CD4-positive, alpha-beta T cell treated with Interleukin-4 for 4 hours (primary cell): Measurements from ENCODE around the gene TTC39A.
"Not testable (repeated sequence)": the region's sequence is repeated elsewhere in the genome, so short reads cannot be mapped to it uniquely, and the experiment has no call there.

Experiments
- DNase-seq: peaks from one replicate; pipeline ENCODE4 v3.0.0-alpha.2; 2020

Gene TTC39A

GRCh38 chr1:51336004-51336403 lies 5.6 kb upstream of the TTC39A start:
- no peak for DNase-seq

- no peak for DNase-seq
Measured at GRCh38 chr1:51331206-51332100, 1.1 kb upstream of the TTC39A start.

GRCh38 chr1:51329443-51330325 lies 678 bp downstream of the TTC39A start:
- no peak for DNase-seq

GRCh38 chr1:51328926-51329325 lies 1.4 kb downstream of the TTC39A start:
- DNase-seq: no peak

- no peak for DNase-seq
Measured at GRCh38 chr1:51328279-51328678, 2.1 kb downstream of the TTC39A start.

GRCh38 chr1:51327386-51327785 lies 3.0 kb downstream of the TTC39A start:
- no peak for DNase-seq

GRCh38 chr1:51326839-51327238 lies 3.5 kb downstream of the TTC39A start:
- no peak for DNase-seq

GRCh38 chr1:51325878-51326755 lies 4.2 kb downstream of the TTC39A start:
- no peak for DNase-seq

GRCh38 chr1:51325391-51325790 lies 5.0 kb downstream of the TTC39A start:
- no peak for DNase-seq

GRCh38 chr1:51325011-51325385 lies 5.4 kb downstream of the TTC39A start:
- DNase-seq: not testable (repeated sequence)

- DNase-seq: no peak
Measured at GRCh38 chr1:51324251-51325010, 5.9 kb downstream of the TTC39A start.

- DNase-seq: no peak
Measured at GRCh38 chr1:51323778-51324177, 6.6 kb downstream of the TTC39A start.

GRCh38 chr1:51322417-51323101 lies 7.8 kb downstream of the TTC39A start:
- no peak for DNase-seq

- DNase-seq: no peak
Measured at GRCh38 chr1:51321924-51322280, 8.5 kb downstream of the TTC39A start.

GRCh38 chr1:51320967-51321923 lies 9.1 kb downstream of the TTC39A start:
- no peak for DNase-seq

GRCh38 chr1:51317798-51318197 lies 12.6 kb downstream of the TTC39A start:
- DNase-seq: no peak

- no peak for DNase-seq
Measured at GRCh38 chr1:51316846-51317120, 13.6 kb downstream of the TTC39A start.

GRCh38 chr1:51316113-51316845 lies 14.1 kb downstream of the TTC39A start:
- DNase-seq: no peak

- DNase-seq: no peak
Measured at GRCh38 chr1:51314974-51315373, 15.4 kb downstream of the TTC39A start.
